Mucosa of descending colon (tissue), 3 donors: ENCODE measurements around the gene ZSCAN22. TPM values are rescaled to one million over a fixed set of nuclear protein-coding genes. Genes with fewer than 3 reads are reported as not detected.
"Not testable (repeated sequence)": the region's sequence is repeated elsewhere in the genome, so short reads cannot be mapped to it uniquely, and the experiment has no call there.

ENCODE experiments used
- ATAC-seq: fragments of 200-7000 bp; cut with Tn5 transposase; one replicate; pipeline ENCODE4 v1.9.1; 2020; ENCODE audit warnings: mild to moderate bottlenecking, moderate library complexity
- DNase-seq, 3 donors: peaks; one replicate each; pipeline ENCODE4 v3.0.0-alpha.2; 2020
- H3K36me3 ChIP-seq: fragments of 200-600 bp; one replicate; pipeline ENCODE4 v1.8.0; 2021; ENCODE audit warnings: low read depth, mild to moderate bottlenecking
- H3K4me1 ChIP-seq: fragments of 200-600 bp; one replicate; pipeline ENCODE4 v1.8.0; 2021; ENCODE audit warnings: low read depth, mild to moderate bottlenecking
- H3K4me3 ChIP-seq: fragments of 200-600 bp; one replicate; pipeline ENCODE4 v1.8.0; 2021; ENCODE audit warnings: mild to moderate bottlenecking
- H3K9me3 ChIP-seq: fragments of 200-600 bp; one replicate; pipeline ENCODE4 v1.8.0; 2021; ENCODE audit warnings: mild to moderate bottlenecking
- CTCF ChIP-seq: fragments of 200-600 bp; IDR thresholded peaks from one replicate; pipeline ENCODE4 v1.8.0; 2022; ENCODE audit warnings: antibody characterized with exemption, mild to moderate bottlenecking
- intact Hi-C, 2 donors: fragments of 100-400 bp; cut with DNase I in 1 of 2; cut with micrococcal nuclease in 1 of 2; formaldehyde crosslinking; loops; one replicate each; pipeline versions ENCODE4 v1.11.0 to v1.11.1; 2022; cut with DNase I, micrococcal nuclease
- total RNA-seq, 3 donors: library from RNA; stranded (reverse); fragmentation: NEBNext Ultra II Directional in 2 of 3; extraction: Animal tissue kit (Norgen Biotek cat#: 25700) in 2 of 3; gene quantifications; one replicate each; pipeline versions ENCODE4 v1.2.1 to v1.2.4, GENCODE V29; 2021 to 2023
- donor health status: DM: no; HTN: no; CAD: no; lungs with moderate emphysema.
- donor health status: DM: no; HTN: no; CAD: no.
- donor health status: DM: no; HTN: yes; CAD: no.

The ZSCAN22 gene
- total RNA-seq, 3 donors from 2014 or later: 2.4 to 5.4 (median 3.2) TPM

GRCh38 chr19:58338336-58338735 lies 11.5 kb downstream of the ZSCAN22 start:
- H3K36me3 ChIP-seq: no peaks in the 10 kb centered on the region
- ATAC-seq (no peak), DNase-seq (no peak)
- no peak overlapping the region for H3K4me3 ChIP-seq
- no peaks in the 10 kb centered on the region for H3K9me3 ChIP-seq
- no peaks in the 10 kb centered on the region for H3K4me1 ChIP-seq
- intact Hi-C loops: no loop called here
- no peak for TF ChIP-seq CTCF

DNA sequence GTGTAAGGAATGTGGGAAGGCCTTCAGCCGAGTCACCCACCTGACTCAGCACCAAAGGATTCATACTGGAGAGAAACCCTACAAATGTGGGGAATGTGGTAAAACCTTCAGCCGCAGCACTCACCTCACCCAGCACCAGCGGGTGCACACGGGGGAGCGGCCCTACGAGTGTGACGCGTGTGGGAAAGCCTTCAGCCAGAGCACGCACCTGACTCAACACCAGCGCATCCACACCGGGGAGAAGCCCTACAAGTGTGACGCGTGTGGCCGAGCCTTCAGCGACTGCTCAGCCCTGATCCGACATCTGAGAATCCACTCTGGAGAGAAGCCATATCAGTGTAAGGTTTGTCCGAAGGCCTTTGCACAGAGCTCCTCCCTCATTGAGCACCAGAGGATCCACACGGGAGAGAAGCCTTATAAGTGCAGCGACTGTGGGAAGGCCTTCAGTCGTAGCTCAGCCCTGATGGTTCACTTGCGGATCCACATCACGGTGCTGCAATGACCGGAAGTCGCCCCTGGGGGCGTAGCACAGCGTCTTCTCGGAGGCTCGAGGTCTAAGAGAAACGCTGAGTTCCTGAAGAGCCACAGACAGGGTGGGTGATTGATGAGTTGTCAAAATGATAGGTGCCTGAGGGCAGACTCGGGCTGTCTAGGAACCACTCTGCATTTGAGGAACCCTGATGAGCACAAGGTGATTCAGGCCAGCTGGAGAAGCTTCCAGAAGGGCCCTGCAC lies 12.2 kb downstream of the ZSCAN22 start:
- intact Hi-C loops: no loop called here
- no peaks in the 10 kb centered on the region for H3K4me1 ChIP-seq
- H3K9me3 ChIP-seq: no peaks in the 10 kb centered on the region
- no peak for ATAC-seq
- no peak for TF ChIP-seq CTCF
- no peak overlapping the region for H3K4me3 ChIP-seq
- H3K36me3 ChIP-seq: no peaks in the 10 kb centered on the region
- no peak for DNase-seq

DNA sequence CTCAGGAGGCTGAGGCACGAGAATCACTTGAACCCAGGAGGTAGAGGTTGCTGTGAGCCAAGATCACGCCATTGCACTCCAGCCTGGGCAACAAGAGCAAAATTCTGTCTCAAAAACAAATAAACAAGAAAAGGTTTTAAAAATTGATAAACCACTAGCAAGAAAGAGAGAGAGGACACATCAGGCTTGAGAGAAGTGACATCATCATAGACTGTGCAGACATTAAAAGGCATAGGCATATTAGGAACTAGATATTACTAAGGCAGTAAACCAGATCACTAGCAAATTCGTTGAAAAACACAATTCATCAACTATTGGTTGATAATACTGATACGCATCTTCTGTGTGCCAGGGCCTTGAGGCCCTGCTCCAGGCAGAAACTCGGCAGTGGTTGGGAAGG lies 18.8 kb downstream of the ZSCAN22 start:
- TF ChIP-seq CTCF: no peak
- DNase-seq (no peak), ATAC-seq (no peak)
- no peaks in the 10 kb centered on the region for H3K36me3 ChIP-seq
- no peak overlapping the region for H3K4me3 ChIP-seq
- H3K9me3 ChIP-seq: no peaks in the 10 kb centered on the region
- intact Hi-C loops: no loop called here
- no peaks in the 10 kb centered on the region for H3K4me1 ChIP-seq

GRCh38 chr19:58346961-58347929 lies 20.5 kb downstream of the ZSCAN22 start:
- DNase-seq (peak; percentile 46 to 80 (median 69)), ATAC-seq (peak; percentile 94)
- no peaks in the 10 kb centered on the region for H3K9me3 ChIP-seq
- H3K4me1 ChIP-seq: no peaks in the 10 kb centered on the region
- H3K4me3 ChIP-seq: peak overlapping the region; percentile 6
- H3K36me3 ChIP-seq: no peaks in the 10 kb centered on the region
- TF ChIP-seq CTCF: no peak
- intact Hi-C loops: no loop called here

DNA sequence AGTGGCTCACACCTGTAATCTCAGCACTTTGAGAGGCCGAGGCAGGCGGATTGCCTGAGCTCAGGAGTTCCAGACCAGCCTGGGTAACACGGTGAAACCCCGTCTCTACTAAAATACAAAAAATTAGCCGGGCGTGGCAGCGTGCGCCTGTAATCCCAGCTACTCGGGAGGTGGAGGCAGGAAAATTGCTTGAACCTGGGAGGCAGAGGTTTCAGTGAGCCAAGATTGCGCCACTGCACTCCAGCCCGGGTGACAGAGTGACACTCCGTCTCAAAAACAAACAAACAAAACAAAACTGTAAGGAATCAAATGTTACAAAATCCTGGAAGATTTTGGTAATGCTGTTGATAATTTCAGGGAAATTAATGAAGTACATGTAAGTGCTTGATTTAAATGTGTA lies 21.3 kb downstream of the ZSCAN22 start:
- H3K4me1 ChIP-seq, ATAC-seq, intact Hi-C loops, H3K4me3 ChIP-seq, DNase-seq, H3K9me3 ChIP-seq, H3K36me3 ChIP-seq: not testable (repeated sequence)

- intact Hi-C loops: no loop called here
- DNase-seq (no peak), ATAC-seq (no peak)
- no peaks in the 10 kb centered on the region for H3K4me1 ChIP-seq
- H3K9me3 ChIP-seq: no peaks in the 10 kb centered on the region
- no peak overlapping the region for H3K4me3 ChIP-seq
- no peak for TF ChIP-seq CTCF
- no peaks in the 10 kb centered on the region for H3K36me3 ChIP-seq
These were observed 22.8 kb downstream of the ZSCAN22 start for GRCh38 chr19:58349590-58349989.
